Measurements from ENCODE around the gene LRFN2. TPM values are rescaled to one million over a fixed set of nuclear protein-coding genes. Genes with fewer than 3 reads are reported as not detected.

The LRFN2 gene
- total and polyA plus RNA-seq, 2 experiments from 2014 or later, result 0.29 to 2.5 TPM

GRCh38 chr6:40634429-40634828, 47.3 kb upstream of the LRFN2 start:
- H3K4me1 Mint-ChIP-seq, result no peaks in the 10 kb centered on the region
- no peak overlapping the region for H3K4me3 Mint-ChIP-seq
- H4K20me1 ChIP-seq (replicated peaks; ENCODE audit: insufficient read depth), result no peaks in the 10 kb centered on the region
- H3K79me2 ChIP-seq (replicated peaks; ENCODE audit: insufficient read depth), result no peaks in the 10 kb centered on the region
- no peaks in the 10 kb centered on the region for H3K9me2 ChIP-seq (ENCODE audit: insufficient read depth)
- ATAC-seq (no peak), DNase-seq (ENCODE audit: low spot score) (no peak)
- H3K27me3 ChIP-seq (ENCODE audit: insufficient read depth), result no peaks in the 10 kb centered on the region
- no peaks in the 10 kb centered on the region for H3K9me3 Mint-ChIP-seq
- H3F3A ChIP-seq (replicated peaks; ENCODE audit: low read depth), result no peaks in the 10 kb centered on the region
- H3K27me3 Mint-ChIP-seq (ENCODE audit: insufficient read depth, low read depth, poor library complexity), result peaks cover 9% of the 10 kb centered on the region
- TF ChIP-seq EZH2phosphoT487 (IDR thresholded peaks at IDR 0.05; ENCODE audit: unreplicated experiment) (no peak), ETS1 (IDR thresholded peaks at IDR 0.05) (no peak), POLR2AphosphoS5 (IDR thresholded peaks at IDR 0.05; ENCODE audit: low read depth) (no peak), EZH2 (IDR thresholded peaks at IDR 0.05; ENCODE audit: low read depth, unreplicated experiment) (no peak), CTCF (conservative IDR thresholded peaks at IDR 0.05; ENCODE audit: low read depth in 2 of 2) (no peak), JUNB (IDR thresholded peaks at IDR 0.05; ENCODE audit: unreplicated experiment) (no peak), REST (IDR thresholded peaks at IDR 0.05; ENCODE audit: unreplicated experiment) (no peak), NANOG (IDR thresholded peaks at IDR 0.05; ENCODE audit: borderline replicate concordance) (no peak), ZNF114 (CRISPR knock-in tag; IDR thresholded peaks at IDR 0.05) (no peak), ZNF331 (CRISPR knock-in tag; IDR thresholded peaks at IDR 0.05; ENCODE audit: low read depth) (no peak)
- TF ChIP-seq, protein P1, sequence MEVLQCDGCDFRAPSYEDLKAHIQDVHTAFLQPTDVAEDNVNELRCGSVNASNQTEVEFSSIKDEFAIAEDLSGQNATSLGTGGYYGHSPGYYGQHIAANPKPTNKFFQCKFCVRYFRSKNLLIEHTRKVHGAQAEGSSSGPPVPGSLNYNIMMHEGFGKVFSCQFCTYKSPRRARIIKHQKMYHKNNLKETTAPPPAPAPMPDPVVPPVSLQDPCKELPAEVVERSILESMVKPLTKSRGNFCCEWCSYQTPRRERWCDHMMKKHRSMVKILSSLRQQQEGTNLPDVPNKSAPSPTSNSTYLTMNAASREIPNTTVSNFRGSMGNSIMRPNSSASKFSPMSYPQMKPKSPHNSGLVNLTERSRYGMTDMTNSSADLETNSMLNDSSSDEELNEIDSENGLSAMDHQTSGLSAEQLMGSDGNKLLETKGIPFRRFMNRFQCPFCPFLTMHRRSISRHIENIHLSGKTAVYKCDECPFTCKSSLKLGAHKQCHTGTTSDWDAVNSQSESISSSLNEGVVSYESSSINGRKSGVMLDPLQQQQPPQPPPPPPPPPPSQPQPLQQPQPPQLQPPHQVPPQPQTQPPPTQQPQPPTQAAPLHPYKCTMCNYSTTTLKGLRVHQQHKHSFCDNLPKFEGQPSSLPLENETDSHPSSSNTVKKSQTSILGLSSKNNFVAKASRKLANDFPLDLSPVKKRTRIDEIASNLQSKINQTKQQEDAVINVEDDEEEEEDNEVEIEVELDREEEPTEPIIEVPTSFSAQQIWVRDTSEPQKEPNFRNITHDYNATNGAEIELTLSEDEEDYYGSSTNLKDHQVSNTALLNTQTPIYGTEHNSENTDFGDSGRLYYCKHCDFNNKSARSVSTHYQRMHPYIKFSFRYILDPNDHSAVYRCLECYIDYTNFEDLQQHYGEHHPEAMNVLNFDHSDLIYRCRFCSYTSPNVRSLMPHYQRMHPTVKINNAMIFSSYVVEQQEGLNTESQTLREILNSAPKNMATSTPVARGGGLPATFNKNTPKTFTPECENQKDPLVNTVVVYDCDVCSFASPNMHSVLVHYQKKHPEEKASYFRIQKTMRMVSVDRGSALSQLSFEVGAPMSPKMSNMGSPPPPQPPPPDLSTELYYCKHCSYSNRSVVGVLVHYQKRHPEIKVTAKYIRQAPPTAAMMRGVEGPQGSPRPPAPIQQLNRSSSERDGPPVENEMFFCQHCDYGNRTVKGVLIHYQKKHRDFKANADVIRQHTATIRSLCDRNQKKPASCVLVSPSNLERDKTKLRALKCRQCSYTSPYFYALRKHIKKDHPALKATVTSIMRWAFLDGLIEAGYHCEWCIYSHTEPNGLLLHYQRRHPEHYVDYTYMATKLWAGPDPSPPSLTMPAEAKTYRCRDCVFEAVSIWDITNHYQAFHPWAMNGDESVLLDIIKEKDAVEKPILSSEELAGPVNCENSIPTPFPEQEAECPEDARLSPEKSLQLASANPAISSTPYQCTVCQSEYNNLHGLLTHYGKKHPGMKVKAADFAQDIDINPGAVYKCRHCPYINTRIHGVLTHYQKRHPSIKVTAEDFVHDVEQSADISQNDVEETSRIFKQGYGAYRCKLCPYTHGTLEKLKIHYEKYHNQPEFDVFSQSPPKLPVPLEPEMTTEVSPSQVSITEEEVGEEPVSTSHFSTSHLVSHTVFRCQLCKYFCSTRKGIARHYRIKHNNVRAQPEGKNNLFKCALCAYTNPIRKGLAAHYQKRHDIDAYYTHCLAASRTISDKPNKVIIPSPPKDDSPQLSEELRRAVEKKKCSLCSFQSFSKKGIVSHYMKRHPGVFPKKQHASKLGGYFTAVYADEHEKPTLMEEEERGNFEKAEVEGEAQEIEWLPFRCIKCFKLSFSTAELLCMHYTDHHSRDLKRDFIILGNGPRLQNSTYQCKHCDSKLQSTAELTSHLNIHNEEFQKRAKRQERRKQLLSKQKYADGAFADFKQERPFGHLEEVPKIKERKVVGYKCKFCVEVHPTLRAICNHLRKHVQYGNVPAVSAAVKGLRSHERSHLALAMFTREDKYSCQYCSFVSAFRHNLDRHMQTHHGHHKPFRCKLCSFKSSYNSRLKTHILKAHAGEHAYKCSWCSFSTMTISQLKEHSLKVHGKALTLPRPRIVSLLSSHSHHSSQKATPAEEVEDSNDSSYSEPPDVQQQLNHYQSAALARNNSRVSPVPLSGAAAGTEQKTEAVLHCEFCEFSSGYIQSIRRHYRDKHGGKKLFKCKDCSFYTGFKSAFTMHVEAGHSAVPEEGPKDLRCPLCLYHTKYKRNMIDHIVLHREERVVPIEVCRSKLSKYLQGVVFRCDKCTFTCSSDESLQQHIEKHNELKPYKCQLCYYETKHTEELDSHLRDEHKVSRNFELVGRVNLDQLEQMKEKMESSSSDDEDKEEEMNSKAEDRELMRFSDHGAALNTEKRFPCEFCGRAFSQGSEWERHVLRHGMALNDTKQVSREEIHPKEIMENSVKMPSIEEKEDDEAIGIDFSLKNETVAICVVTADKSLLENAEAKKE (CRISPR knock-in tag; IDR thresholded peaks at IDR 0.05), result no peak
- H3K36me3 ChIP-seq (ENCODE audit: insufficient read depth), result no peaks in the 10 kb centered on the region
- no peaks in the 10 kb centered on the region for H3K4me1 ChIP-seq (ENCODE audit: insufficient read depth)
- no peak overlapping the region for H3K27ac Mint-ChIP-seq
- no peak overlapping the region for H3K4me2 ChIP-seq
- no peak overlapping the region for H3K4me3 ChIP-seq
- no peak overlapping the region for H3K27ac ChIP-seq (ENCODE audit: low read depth)
- H2AFZ ChIP-seq, result no peak overlapping the region
- H3K36me3 Mint-ChIP-seq (ENCODE audit: low read depth), result no peaks in the 10 kb centered on the region

All from GM23338 (cell line).